ENCODE results near the gene ARHGEF28.

DNA sequence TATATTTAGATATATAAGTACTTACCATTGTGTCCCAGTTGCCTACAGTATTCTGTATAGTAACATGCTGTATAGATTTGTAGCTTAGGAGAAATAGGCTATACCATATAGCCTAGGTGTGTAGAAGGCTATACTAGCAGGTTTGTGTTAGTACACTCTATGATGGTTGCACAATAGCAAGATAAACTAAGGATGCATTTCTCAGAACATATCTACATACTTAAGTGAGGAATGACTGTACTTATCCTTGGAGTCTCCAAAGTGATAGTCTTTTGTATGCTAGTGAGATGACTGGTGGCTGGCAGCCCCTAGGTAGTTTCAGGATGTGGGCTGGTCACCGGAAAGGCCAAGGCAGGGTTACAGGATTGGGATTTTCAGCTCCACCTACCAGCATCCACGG is 208.7 kb downstream of the ARHGEF28 start:
- TF ChIP-seq POLR2AphosphoS5 (IDR thresholded peaks at IDR 0.05) (no peak), POLR2A (IDR thresholded peaks at IDR 0.05) (no peak)
- TF ChIP-seq, protein P1, sequence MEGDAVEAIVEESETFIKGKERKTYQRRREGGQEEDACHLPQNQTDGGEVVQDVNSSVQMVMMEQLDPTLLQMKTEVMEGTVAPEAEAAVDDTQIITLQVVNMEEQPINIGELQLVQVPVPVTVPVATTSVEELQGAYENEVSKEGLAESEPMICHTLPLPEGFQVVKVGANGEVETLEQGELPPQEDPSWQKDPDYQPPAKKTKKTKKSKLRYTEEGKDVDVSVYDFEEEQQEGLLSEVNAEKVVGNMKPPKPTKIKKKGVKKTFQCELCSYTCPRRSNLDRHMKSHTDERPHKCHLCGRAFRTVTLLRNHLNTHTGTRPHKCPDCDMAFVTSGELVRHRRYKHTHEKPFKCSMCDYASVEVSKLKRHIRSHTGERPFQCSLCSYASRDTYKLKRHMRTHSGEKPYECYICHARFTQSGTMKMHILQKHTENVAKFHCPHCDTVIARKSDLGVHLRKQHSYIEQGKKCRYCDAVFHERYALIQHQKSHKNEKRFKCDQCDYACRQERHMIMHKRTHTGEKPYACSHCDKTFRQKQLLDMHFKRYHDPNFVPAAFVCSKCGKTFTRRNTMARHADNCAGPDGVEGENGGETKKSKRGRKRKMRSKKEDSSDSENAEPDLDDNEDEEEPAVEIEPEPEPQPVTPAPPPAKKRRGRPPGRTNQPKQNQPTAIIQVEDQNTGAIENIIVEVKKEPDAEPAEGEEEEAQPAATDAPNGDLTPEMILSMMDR (IDR thresholded peaks at IDR 0.05), result no peak
